ENCODE results near the gene OTOGL.

The OTOGL gene

DNA sequence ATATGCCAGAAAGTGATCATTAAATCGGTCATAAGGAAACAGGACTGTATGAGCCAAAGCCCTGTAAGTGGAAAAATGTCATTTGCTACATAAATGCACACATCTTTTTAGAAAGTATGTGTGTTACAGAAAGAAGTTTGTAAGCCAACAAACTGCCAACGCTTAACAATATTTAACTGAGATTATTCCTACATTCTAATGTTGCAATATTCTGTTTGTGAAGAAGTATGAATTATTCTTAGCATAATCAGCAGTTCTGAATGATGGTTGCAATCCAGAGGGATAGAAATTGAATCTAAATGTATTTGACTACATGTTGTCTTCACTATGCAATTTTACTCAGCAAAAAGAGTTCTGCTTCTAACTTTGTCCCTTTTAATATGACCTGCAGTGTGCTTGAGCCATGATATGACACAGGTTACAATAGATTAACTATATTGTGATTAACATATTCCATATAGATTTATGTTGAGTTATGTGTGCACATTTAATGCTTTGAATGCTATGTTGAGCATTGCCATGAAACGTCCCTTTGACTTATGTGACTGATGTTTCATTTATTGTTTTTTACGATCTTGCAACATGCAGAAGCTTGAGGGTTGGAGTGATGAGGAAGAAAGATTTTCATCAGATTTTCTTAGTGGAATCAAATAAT is 277.9 kb downstream of the OTOGL start:
- no peak for DNase-seq (ENCODE audit: insufficient read length, low spot score)
- TF ChIP-seq, protein P1, sequence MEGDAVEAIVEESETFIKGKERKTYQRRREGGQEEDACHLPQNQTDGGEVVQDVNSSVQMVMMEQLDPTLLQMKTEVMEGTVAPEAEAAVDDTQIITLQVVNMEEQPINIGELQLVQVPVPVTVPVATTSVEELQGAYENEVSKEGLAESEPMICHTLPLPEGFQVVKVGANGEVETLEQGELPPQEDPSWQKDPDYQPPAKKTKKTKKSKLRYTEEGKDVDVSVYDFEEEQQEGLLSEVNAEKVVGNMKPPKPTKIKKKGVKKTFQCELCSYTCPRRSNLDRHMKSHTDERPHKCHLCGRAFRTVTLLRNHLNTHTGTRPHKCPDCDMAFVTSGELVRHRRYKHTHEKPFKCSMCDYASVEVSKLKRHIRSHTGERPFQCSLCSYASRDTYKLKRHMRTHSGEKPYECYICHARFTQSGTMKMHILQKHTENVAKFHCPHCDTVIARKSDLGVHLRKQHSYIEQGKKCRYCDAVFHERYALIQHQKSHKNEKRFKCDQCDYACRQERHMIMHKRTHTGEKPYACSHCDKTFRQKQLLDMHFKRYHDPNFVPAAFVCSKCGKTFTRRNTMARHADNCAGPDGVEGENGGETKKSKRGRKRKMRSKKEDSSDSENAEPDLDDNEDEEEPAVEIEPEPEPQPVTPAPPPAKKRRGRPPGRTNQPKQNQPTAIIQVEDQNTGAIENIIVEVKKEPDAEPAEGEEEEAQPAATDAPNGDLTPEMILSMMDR (IDR thresholded peaks at IDR 0.05; ENCODE audit: insufficient read depth, missing control alignments): no peak
- FAIRE-seq: no peak

DNA sequence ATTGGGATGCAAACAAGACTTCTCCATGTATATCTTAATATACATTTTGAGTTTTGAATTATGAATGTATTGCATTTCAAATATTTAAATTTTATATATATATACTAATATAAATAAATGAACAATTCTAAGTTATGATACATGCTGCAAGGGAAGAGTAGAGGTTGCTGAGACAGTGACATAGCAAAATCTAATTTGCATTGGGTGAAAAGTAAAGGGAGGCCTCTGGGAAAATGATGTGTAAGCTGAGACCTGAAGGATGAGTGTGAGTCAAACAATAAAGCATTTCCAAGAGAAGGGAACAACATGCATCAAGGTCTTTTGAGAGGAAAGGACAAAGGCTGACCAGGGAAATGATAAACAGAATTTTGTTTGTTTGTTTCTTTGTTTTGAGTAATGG is 281.8 kb downstream of the OTOGL start:
- TF ChIP-seq, protein P1 (IDR thresholded peaks at IDR 0.05; ENCODE audit: insufficient read depth, missing control alignments): no peak
- DNase-seq (ENCODE audit: insufficient read length, low spot score) (no peak), FAIRE-seq (no peak)

DNA sequence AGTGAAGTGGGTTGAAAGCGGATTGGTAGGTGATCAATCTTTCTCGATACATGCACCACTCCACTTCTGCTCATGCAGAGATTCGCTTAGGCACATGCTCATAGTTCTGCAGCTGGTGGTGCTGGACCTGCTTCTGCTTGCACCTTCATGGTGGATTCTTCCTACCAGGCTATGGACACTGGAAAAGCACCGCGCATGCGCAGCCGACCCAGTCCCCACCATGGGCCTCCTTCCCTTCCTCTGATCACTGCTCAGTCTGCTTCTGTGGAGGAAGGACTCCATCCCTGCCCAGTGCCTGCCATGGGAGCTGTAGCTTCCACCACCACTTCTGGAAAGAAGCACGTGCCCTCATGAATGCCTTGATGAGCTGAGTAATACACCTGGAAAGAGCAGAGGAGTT is 282.9 kb downstream of the OTOGL start:
- FAIRE-seq: no peak
- TF ChIP-seq, protein P1 (IDR thresholded peaks at IDR 0.05; ENCODE audit: insufficient read depth, missing control alignments): no peak
- no peak for DNase-seq (ENCODE audit: insufficient read length, low spot score)

DNA sequence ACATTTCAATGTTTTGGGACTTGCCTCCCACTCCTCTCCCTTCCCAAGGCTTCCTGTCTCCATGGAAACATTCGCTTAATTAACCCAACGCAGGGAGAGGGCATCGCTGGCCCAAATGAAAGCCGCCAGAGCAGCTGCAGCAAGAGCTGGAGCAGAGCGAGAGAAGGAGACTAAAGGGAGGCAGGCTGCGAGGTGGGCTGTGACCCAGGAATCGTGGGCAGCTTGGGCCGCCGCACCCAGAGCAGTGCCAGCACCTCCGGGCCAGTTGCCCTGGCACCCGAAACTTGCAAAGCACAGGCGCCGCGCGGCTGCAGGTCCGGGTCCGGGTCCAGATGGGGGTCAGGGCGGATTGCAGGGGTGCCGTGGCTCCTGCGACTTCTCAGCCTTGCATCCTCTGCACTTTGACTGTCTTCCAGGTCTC is 301.2 kb downstream of the OTOGL start:
- no peak for FAIRE-seq
- no peak for DNase-seq (ENCODE audit: insufficient read length, low spot score)
- TF ChIP-seq, protein P1 (IDR thresholded peaks at IDR 0.05; ENCODE audit: insufficient read depth, missing control alignments): no peak

DNA sequence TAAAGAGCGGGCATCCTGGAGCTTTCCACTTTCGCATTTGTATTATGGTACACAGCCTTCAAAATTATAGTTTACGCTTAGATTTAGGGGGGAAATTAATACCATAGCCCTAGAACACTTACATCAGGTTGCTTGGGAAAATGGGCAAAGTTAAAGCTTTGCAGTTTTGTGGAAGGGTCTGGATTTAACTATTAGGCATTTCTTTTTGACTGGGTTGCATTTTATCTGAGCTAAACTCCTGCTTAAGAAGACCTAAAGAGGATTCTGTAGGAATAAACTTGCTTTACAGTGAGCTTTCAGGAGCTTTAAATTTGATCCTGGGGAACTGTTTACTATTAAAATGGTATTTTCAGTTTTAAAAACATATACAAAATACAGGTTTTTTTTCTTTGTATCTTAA is 301.9 kb downstream of the OTOGL start:
- DNase-seq (ENCODE audit: insufficient read length, low spot score) (no peak), FAIRE-seq (no peak)

DNA sequence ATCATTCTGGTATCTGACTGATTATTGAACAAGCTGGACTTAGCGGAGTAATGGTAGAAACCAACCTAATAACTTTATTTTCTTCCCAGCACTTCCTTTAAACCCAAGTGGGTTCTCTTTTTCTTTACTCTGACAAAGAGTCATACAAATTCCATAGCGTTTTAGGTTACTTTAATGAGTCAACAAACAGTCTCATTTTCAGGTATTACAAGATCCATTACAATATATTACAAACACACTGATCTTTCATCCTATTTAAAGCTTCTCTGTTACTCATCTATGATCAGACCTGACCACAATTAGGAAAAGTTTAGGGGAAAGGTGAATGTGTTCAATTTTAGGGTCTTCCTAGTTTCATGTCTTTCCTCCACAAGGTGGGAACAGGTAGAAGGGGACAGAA is 305.3 kb downstream of the OTOGL start:
- no peak for FAIRE-seq
- no peak for DNase-seq (ENCODE audit: insufficient read length, low spot score)
- TF ChIP-seq, protein P1 (IDR thresholded peaks at IDR 0.05; ENCODE audit: insufficient read depth, missing control alignments): no peak

More for the DNA sequence above, 301.9 kb downstream of the OTOGL start:
- TF ChIP-seq, protein P1 (IDR thresholded peaks at IDR 0.05; ENCODE audit: insufficient read depth, missing control alignments): no peak

DNA sequence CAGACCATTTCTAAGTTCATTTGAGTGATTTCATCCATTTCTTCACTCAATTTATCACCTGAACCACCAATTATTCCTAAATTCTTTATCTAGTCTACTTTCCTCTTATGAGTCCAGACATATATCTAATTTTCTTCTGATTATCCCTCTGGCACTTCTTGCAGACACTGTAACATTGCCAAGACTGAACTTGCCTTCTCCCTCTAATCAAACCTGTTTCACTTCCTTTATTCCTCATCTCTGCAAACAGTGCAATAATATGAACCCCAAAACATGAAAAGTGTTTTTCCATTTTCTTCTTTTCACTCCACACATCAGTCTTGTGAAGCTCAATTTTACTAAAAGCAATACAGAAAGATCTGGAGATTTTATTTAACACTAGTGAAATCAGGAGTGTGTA is 306.9 kb downstream of the OTOGL start:
- TF ChIP-seq, protein P1 (IDR thresholded peaks at IDR 0.05; ENCODE audit: insufficient read depth, missing control alignments): no peak
- no peak for FAIRE-seq
- no peak for DNase-seq (ENCODE audit: insufficient read length, low spot score)

Data from D721Med (cell line).